ENCODE results near the gene F12.

Gene F12

DNA sequence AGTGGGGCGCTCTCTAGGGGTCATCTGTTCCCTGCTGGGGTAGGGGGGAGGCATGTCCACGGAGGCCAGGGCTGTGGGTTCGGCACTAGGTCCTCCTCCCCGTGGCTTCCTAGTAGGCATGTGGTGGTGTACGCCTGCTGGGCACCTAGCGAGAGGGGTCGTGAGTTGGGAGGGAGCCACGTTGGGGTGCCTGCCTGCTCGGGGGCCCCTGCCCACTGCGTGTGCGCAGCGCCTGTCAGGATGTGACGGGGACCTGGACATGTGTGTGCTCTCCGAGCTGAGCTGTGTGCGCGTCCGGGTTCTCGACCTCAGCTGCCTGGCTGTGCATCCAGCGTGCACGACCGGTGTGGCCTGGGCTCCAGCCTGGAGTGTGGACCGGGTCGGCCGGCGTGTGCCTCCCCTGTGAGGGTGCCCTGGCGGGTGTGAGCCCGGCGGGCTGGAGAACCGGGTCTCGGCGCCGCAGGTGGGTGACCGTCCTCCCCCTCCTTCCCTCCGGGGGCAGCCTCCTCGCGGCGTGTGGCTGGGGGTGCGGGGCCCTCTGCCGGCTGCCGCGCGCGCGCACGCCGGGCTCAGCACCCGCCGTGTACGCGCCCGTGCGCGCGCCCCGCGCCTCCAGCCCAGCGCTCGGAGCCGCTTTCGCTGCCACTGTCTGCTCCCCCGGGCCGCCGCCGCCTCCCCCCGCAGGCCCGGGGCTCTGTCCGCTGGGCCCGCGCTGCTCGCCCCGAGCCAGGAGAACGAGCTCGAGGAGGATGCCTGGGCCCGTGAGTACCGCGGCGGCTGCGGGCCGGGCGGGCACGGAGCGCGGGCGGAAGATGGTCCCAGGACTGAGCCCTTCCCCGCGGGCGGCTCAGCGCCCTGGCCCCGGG is 37.1 kb upstream of the F12 start, which contains the start of gene PRR7:
PRR7 (plus strand) TSS at position 615 of the 866 bp plus-strand sequence. CDS start 8,254 bp downstream, outside the sequence.
- DNase-seq (ENCODE audit: low read depth), result peak; percentile 44

DNA sequence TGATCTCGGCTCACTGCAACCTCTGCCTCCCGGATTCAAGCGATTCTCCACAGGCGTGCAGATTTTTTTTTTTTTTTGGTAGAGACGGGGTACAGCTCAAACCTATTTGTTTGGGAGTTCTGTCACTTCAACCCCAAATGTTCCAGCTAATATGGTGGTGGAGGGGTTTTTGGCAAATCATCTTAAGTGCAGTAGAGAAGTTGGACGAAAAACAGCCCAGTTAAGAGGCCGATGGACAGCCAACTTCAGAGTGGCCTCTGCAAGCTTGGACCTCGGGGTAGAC is 36.5 kb upstream of the F12 start:
- no peak for DNase-seq (ENCODE audit: low read depth)

DNA sequence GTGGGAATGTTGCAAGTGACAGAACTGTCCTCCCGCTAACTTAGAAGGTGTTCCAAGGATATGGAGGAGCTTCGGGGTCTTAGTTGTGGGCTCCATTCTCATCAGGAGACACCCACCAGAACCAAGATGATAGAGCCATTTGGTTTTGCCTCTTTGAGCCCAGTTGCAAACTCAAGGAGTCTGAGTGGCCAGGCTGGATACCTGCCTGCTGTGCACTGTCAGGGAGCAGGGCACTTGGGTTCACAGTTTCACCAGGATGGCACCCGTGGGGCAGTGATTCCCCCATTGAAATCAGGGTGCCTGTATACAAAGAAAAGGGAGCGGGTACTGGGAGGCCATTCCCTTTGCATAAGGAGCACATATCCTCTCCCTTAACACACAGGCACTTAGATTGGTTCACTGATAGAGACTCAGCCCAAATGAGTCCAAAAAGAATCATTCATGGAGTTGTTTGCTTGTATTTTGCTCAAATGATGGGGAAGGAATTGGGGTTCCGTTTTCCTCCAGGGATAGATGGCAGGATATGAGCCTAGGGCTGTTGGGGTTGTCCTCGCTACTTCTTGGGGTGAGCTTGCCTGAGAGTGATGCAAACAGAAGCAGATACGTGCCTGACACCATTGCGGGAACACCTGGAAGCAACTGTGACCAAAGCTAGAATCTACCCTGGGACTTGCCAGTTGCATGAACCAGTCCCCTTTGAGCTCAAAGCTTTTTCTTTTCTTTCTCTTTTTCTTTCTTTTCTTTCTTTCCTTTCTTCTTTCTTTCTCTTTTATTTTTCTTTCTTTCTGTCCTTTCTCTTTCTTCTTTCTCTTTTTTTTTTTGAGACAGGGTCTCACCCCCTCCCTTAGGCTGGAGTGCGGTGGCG is 35.9 kb upstream of the F12 start:
- no peak for DNase-seq (ENCODE audit: low read depth)

DNA sequence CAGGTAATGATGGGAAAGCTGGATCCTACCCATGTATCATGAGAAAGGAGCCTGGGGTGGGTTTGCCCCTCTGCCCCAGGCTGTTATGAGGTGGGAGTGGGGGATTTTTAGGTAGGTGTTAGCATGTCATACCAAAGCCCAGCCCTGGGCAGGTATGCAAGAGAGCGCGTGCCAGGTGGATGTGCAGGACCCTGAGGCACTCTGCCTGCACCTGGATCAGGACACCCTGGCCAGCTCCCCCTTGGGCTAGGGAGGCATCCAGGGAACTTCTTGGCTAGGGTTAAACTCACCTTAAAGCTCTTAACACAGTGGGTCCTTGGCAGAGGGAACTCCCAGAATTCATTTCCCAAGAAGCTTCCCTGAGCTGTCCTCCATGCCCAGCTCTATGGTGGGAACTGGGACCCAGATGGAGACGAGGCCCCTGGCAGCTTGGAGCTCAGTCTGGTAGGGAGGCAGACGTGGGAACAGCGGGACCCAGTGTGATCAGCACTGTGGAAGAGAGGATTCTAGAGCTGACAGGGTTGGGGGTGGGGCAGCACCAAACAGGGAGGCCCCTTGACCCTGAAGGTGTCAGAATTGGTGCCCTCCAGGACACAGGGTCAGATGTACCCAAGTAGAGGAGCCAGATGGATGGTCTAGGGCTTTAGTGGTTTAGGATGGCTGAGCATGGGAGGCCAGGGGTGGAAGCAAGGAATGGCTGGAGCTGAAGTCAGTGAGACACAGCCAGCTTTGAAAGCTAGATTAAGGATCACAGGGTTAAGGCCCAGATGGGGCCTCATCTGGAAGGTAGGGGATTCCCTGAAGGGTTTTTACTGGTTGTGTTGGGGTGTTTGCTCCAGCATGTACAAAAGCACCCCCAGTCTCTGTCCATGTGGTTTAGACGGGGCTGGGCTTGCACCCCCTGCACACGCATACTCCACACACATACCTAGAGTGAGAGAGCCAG is 35.0 kb upstream of the F12 start:
- no peak for DNase-seq (ENCODE audit: low read depth)

DNA sequence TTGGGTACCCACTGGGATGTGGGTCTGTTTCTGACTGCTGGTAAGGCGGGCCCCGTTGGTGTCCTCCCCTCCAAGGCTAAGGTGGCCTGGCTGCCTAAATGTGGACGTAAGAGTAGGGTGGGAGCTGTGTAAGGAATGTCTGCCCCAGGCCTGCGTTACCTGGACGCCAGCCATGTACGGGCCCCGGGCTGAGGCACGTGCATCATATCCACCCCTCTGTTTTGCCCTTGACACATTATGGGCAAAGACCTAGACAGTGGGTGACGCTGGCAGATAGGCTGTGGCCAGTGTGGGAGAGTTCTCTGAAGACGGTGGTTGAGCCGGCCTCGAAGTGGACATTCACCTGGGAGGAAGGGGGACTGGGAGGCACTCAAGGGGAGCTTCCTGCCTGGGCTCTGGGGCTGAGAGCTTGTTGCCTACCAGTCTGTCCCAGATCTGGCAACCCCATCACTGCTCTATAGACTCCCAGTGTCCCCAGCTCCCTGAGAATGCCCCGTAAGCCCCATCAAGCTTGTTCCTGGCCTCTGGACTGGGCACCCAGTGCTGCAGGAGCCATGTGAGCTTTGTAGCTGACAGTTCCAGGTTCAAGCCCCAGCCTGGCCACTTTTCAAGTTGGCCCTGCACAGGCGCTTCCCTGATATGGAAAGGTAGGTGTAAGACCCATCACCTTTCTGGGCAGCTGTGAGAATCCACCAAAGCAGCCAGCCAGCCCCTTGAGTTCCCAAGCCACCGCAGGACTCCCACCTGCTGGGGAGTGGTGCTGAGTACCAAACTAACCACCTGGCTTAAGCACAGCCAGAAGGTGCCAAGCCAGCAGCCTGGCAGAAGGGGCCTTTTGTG is 34.0 kb upstream of the F12 start:
- DNase-seq (ENCODE audit: low read depth), result no peak

DNA sequence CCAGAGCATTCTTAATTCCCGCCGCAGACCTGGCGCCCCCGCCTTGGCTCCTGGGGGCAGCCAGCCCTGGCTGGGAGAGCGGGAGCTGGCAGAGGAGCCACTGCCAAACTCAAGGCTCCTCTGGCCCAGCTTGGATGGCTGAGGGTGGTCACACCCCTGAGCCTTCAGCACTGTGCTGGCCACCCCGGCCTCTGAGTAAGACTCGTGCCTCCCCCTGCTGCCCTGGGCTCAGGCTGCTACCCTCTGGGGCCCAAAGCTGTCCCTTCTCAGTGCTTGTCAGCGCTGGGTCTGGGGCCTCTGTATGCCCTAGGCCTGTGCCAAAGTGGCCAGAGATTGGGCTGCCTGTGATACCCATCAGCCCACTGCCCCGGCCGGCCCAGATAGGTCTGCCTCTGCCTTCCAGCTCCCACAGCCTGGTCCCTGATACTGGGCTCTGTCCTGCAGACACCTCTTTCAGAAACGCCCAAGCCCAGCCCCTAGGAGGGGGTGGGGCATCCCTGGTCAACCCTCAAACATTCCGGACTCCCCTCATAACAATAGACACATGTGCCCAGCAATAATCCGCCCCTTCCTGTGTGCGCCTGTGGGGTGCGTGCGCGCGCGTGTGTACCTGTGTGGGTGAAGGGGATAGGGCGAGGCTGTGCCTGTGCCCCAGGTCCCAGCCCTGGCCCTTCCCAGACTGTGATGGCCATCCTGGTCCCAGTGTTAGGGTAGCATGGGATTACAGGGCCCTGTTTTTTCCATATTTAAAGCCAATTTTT is 32.9 kb upstream of the F12 start:
- DNase-seq (ENCODE audit: low read depth), result no peak

DNA sequence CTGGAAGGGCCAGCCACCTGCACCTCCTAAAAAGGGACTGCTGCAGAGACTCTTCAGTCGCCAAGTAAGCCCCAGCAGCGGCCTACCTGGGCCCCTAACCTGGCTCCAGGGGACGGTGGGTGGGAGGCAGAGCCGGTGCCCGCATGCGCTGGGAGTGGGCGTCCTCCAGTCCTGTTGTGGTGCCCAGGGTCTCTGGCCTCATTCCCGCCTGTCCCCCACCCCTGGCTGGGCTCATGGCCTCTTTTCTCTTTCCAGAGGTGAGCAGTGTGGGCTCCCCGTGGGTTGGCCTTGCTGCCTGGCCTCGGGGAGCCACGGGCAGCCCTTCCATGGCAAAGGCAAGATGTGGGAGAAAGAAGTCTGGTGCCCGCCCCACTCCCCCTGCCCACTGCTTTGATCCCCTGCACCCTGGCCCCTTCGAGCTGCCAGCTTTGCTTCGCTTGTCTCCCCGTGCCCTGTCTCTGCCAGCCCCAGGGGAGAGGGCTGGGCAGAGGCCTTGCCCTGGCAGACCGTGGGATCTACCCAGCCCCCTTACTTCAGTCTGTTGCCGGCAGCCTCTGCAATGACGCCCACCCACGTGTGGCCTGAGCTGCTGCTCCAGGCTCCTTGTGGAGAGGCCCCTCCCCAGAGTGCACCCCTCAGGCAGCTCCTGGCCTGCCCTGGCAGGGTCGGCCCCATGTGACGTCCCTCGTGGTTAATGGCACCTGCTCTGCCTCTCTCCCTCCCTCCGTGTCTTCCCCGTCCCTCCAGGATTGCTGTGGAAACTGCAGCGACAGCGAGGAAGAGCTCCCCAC is 31.8 kb upstream of the F12 start:
- no peak for DNase-seq (ENCODE audit: low read depth)

DNA sequence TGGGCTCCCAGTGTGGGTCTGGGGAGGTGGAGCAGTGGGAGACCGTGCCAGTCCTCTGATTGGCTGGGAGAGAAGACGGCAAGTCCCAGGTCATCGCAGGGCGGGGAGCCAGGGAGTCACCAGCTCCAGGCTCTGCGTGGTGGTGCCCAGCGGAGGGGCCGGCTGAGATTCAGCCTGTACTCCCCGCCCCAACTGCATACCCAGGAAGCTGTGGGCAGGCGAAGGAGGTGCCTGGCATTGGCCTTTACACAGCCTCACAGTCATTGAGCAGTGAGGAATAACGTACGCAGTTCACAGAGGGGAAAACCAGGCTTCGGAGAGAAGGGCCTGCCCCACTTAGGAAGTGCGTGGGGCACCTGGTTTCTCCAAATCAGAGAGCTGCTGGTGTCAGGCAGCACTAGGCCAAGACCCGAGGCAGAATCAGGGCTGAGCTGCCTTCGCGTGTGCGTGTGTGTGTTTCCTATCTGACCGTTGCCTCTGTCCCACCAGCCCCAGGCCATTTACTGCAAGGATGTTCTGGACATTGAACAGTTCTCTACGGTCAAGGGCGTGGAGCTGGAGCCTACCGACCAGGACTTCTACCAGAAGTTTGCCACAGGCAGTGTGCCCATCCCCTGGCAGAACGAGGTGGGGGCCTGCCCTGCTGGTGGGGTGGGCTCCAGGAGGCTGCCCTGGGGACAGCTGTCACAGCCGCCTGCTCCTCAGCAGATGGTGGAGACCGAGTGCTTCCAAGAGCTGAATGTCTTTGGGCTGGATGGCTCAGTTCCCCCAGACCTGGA is 31.0 kb upstream of the F12 start:
- DNase-seq (ENCODE audit: low read depth), result no peak

DNA sequence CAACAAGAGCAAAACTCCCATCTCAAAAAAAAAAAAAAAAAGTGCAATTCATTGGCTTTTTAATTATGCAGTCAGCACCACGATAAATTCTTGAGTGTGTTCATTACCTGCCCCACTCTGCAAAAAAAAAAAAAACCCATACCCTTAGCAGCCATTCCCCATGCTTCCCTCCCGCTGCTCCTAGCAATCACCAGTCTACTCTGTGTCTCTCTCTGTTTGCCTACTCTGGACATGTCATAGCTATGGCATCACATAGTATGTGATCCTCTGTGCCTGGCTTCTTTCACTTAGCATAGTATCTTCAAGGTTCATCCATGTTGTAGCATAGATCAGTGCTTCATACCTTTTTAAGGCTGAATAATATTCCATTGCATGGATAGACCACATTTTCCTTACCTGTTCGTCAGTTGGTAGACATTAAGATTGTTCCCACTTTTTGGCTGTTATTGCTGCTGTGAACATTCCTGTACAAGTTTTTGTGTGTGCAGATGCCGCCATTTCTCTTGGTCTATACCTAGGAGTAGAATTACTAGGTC is 30.2 kb upstream of the F12 start:
- no peak for DNase-seq (ENCODE audit: low read depth)

DNA sequence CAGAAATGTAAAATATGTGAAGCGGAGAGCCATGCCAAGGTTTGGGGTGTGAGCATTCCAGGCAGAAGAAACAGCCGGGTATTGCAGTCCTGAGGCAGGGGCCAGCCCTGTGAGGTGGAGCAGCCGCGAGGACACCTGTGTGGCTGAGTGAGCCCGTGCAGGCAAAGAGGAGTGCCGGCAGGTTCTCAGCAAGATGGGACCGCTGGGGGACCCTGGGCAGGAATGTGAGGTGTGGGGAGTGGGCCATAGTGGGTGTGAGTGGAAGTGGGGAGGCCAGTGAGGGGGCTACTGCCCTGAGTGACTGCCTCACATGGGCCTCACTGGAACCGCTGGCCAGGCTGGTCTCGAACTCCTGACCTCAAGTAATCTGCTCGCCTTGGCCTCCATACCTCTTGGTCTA is 29.1 kb upstream of the F12 start:
- DNase-seq (ENCODE audit: low read depth), result no peak

DNA sequence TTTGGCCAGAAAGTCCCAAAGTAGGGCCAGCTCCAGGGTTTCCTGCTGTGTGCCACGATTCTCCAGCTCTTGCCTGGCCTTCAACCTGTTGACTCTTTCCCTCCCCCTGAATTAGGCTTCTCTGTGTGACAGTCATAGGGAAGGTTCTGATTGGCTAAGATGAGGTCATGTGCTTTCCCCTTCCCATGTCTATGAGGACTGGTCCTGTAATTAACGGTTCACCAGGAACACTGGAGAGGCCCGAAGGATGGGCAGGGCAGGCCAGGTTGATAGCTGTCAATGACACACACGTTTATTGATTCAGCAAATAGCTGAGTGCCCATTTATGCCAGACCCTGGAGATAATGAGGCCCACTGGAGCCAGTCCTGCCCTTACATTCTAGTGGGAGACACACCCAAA is 28.3 kb upstream of the F12 start:
- DNase-seq (ENCODE audit: low read depth), result no peak

DNA sequence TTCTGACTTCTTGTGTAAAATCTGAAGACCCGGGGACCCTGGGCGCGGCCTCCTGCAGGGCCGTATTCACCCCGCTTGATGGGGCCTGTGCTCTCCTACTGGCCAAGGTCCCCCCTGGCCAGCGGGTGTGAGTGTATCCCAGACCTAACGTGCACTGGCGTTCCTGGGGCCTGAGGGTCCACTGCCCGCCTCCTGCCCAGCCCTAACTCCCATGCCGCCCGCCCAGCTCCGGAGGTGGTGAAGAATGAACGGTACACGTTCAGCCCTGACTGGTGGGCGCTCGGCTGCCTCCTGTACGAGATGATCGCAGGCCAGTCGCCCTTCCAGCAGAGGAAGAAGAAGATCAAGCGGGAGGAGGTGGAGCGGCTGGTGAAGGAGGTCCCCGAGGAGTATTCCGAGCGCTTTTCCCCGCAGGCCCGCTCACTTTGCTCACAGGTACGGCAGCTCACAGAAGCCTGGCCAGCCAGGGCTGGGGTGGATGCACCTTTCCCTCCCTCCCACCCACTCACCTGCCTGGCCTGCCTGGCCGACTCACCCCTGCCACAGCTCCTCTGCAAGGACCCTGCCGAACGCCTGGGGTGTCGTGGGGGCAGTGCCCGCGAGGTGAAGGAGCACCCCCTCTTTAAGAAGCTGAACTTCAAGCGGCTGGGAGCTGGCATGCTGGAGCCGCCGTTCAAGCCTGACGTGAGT is 26.6 kb upstream of the F12 start:
- no peak for DNase-seq (ENCODE audit: low read depth)

DNA sequence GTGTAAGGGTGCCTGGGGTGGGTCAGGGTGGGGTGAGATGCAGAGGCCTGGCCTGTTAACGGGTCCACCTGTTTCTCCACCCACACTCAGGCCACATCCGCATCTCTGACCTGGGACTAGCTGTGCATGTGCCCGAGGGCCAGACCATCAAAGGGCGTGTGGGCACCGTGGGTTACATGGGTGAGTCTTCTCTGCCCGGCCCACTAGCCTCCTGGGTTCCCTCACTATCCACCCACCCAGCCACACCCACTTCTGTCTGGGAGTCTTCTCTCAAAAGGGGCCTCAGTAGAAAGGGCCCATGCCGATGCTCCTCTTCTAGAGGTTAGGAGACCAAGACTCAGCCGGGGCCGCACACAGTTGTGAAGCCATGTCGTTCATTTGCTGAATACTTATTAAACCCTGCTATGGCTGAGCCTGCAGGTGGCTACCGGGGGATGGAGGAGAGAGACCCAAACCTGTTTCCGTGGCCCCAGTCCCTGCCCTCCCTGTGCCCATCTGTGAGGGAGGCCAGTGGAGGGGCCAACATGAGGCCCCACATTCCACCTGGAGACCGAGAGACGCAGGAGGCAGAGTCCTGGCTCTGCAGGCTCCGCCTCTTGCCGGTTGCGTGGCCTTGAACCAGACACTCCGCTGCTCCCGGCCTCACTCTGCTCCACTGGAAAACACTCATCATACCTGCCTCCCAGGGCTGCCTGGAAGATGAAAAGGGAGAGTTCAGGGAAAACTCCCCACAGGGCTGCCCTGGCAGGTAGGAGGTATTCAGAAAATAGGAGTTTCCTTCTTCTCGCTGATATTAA is 25.8 kb upstream of the F12 start:
- no peak for DNase-seq (ENCODE audit: low read depth)

DNA sequence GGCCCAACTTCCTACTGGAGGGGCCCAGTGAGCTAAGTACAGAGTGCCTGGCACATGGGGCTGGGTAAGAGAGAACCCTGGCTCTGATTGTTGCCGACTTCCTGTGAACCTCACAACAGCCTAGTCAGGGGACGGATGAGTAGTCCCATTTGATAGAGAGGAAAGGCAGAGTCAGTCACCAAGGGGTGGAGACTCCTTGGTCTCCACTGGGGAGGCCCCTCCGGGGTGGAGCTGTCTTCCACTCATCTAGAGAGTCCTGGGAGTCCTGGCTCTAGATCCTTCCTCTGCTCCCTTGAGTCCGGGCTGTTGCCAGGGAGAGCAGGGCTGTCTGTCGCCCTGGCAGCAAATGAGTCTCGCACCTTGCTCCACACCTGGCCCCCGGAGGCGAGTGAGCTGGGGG is 25.1 kb upstream of the F12 start:
- DNase-seq (ENCODE audit: low read depth), result no peak

DNA sequence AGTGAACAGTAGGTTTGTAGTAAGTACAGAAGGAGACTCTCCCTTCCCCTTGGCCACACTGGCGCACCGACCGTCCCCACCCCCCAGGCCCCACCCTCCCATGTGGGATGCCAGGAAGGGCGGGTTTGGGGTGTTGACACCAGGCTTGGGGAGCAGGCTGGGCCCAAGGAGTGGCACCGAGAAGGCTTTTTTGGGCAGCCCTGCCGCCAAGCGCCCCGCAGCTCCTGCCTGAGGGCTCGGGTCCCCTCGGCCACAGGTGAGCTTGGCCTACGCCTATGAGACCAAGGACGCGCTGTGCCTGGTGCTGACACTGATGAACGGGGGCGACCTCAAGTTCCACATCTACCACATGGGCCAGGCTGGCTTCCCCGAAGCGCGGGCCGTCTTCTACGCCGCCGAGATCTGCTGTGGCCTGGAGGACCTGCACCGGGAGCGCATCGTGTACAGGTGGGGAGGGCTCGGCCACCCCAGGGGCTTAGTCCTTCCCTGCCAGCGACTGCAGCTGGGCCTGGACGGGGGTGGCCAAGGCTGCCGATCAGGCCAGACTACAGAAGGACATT is 24.4 kb upstream of the F12 start:
- DNase-seq (ENCODE audit: low read depth), result no peak

DNA sequence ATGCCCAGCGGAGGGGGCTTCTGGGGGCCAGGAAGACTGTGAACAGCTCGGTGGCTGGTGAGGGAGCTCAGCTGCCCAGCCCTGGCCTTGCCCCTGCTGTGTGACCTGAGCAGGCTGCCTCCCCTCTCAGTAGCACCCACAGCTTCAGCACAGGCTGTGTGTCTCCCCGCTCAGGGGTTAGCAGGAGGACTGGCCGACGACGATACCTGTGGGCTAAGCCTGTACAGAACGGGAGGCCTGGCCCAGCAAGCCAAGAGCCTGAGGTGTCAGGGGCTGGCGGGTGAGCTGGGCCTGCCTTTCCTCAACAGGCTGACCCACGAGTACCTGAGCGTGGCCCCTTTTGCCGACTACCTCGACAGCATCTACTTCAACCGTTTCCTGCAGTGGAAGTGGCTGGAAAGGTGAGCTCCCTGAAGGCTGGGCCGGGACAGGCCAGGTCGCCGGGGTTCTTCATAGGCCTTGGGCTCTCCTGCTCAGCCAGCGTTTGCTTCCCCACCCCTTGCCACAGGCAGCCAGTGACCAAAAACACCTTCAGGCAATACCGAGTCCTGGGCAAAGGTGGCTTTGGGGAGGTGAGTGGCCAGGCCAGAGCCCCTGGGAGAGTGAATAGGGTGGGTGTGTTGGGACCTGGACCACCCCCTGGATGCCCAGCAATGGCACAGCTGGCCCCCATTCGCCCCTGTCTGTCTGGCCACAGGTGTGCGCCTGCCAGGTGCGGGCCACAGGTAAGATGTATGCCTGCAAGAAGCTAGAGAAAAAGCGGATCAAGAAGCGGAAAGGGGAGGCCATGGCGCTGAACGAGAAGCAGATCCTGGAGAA is 23.7 kb upstream of the F12 start:
- no peak for DNase-seq (ENCODE audit: low read depth)
